ENCODE results near the gene TCP11L1. TPM values are rescaled to one million over a fixed set of nuclear protein-coding genes. Genes with fewer than 3 reads are reported as not detected.

The TCP11L1 gene
- total and polyA plus RNA-seq, 2 of the 8 experiments (the other 6 are each of a cell fraction or from before 2014, with no cell fraction given): 10.9 to 23.1 TPM

DNA sequence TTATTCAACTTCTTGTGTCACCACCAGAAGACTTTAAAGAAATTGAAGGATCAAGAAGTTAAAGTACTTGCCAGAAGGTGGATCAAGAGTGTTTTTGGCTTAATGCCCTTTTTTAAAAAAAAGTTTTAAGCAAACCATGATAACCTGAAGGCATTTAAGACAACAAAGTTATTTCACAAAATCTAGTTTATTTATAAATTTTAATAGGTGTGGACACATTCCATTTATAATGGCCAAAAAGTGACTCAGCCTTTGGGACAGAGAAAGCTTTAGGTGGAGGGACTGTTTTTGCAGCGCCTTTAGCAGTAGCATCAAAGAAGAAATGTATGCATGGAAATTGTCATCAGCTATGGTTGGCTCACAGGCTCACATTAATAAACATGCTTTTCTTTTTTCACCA is 17.9 kb downstream of the TCP11L1 start (continued):
- TF ChIP-seq RNF2 (IDR thresholded peaks at IDR 0.05; ENCODE audit: borderline replicate concordance, low read depth, low read length, missing control alignments, poor library complexity, severe bottlenecking) (no peak), SP1 (IDR thresholded peaks at IDR 0.05; ENCODE audit: low read depth, low read length) (no peak)
- TF ChIP-seq, protein P1, sequence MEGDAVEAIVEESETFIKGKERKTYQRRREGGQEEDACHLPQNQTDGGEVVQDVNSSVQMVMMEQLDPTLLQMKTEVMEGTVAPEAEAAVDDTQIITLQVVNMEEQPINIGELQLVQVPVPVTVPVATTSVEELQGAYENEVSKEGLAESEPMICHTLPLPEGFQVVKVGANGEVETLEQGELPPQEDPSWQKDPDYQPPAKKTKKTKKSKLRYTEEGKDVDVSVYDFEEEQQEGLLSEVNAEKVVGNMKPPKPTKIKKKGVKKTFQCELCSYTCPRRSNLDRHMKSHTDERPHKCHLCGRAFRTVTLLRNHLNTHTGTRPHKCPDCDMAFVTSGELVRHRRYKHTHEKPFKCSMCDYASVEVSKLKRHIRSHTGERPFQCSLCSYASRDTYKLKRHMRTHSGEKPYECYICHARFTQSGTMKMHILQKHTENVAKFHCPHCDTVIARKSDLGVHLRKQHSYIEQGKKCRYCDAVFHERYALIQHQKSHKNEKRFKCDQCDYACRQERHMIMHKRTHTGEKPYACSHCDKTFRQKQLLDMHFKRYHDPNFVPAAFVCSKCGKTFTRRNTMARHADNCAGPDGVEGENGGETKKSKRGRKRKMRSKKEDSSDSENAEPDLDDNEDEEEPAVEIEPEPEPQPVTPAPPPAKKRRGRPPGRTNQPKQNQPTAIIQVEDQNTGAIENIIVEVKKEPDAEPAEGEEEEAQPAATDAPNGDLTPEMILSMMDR (IDR thresholded peaks at IDR 0.05; ENCODE audit: control extremely low read depth in 1 of 3, insufficient read depth in 1 of 3, low read depth in 1 of 3, low read length in 3 of 3): no peak
